Osteocyte (in vitro differentiated cells): ENCODE data around the gene SPI1. TPM values are rescaled to one million over a fixed set of nuclear protein-coding genes. Genes with fewer than 3 reads are reported as not detected.

Experiments
- DNase-seq: peaks from one replicate; pipeline ENCODE4 v3.0.0; 2021; ENCODE audit warnings: mixed read lengths; ENCODE audit not compliant: unreplicated experiment; ENCODE audit errors: extremely low spot score
- H3K27ac Mint-ChIP-seq: one replicate; pipeline ENCODE4 v1.8.0; 2021; ENCODE audit warnings: mild to moderate bottlenecking, mixed read lengths; ENCODE audit not compliant: unreplicated experiment
- H3K27me3 Mint-ChIP-seq: one replicate; pipeline ENCODE4 v1.8.0; 2021; ENCODE audit warnings: mixed read lengths; ENCODE audit not compliant: unreplicated experiment
- H3K36me3 Mint-ChIP-seq: one replicate; pipeline ENCODE4 v1.8.0; 2021; ENCODE audit warnings: mixed read lengths; ENCODE audit not compliant: unreplicated experiment
- H3K4me1 Mint-ChIP-seq: one replicate; pipeline ENCODE4 v1.8.0; 2021; ENCODE audit warnings: mixed read lengths; ENCODE audit not compliant: unreplicated experiment
- H3K4me3 Mint-ChIP-seq: one replicate; pipeline ENCODE4 v1.8.0; 2021; ENCODE audit warnings: mild to moderate bottlenecking, moderate library complexity, mixed read lengths; ENCODE audit not compliant: unreplicated experiment
- H3K9me3 Mint-ChIP-seq: one replicate; pipeline ENCODE4 v1.8.0; 2021; ENCODE audit warnings: mixed read lengths; ENCODE audit not compliant: unreplicated experiment
- CTCF ChIP-seq: fragments of 200-600 bp; sonication (generic); IDR thresholded peaks from 2 replicates; pipeline ENCODE4 v1.5.0; 2021; ENCODE audit warnings: antibody characterized with exemption, mild to moderate bottlenecking, moderate library complexity
- total RNA-seq: library from RNA; stranded (reverse); gene quantifications from 2 replicates; pipeline ENCODE4 v1.2.1, GENCODE V29; 2021

Gene SPI1
- total RNA-seq, 1 donor from 2014 or later, result not detected

- TF ChIP-seq CTCF, result no peak
- H3K27me3 Mint-ChIP-seq, result no peaks in the 10 kb centered on the region
- DNase-seq, result no peak
Measured at GRCh38 chr11:47342854-47343253, 35.5 kb downstream of the SPI1 start.

GRCh38 chr11:47342036-47342803 is 36.1 kb downstream of the SPI1 start:
- no peaks in the 10 kb centered on the region for H3K27me3 Mint-ChIP-seq
- no peaks in the 10 kb centered on the region for H3K36me3 Mint-ChIP-seq
- no peaks in the 10 kb centered on the region for H3K9me3 Mint-ChIP-seq
- H3K4me1 Mint-ChIP-seq, result no peaks in the 10 kb centered on the region
- no peak overlapping the region for H3K4me3 Mint-ChIP-seq
- no peak for DNase-seq
- H3K27ac Mint-ChIP-seq, result no peak overlapping the region
- TF ChIP-seq CTCF, result no peak

More at GRCh38 chr11:47342854-47343253, 35.5 kb downstream of the SPI1 start:
- no peak overlapping the region for H3K27ac Mint-ChIP-seq
- no peaks in the 10 kb centered on the region for H3K36me3 Mint-ChIP-seq
- H3K9me3 Mint-ChIP-seq, result no peaks in the 10 kb centered on the region
- no peak overlapping the region for H3K4me3 Mint-ChIP-seq
- no peaks in the 10 kb centered on the region for H3K4me1 Mint-ChIP-seq

- Mint-ChIP-seq H3K4me1 (no peaks in the 10 kb centered on the region), H3K27ac (no peak overlapping the region), H3K27me3 (no peaks in the 10 kb centered on the region), H3K36me3 (no peaks in the 10 kb centered on the region), H3K4me3 (no peak overlapping the region), H3K9me3 (no peaks in the 10 kb centered on the region)
- DNase-seq, result no peak
- no peak for TF ChIP-seq CTCF
Measured at GRCh38 chr11:47340980-47341775, 37.2 kb downstream of the SPI1 start.

GRCh38 chr11:47340010-47340409 is 38.3 kb downstream of the SPI1 start:
- DNase-seq, result no peak
- Mint-ChIP-seq H3K36me3 (no peaks in the 10 kb centered on the region), H3K27ac (no peak overlapping the region), H3K4me3 (no peak overlapping the region), H3K27me3 (no peaks in the 10 kb centered on the region), H3K4me1 (no peaks in the 10 kb centered on the region), H3K9me3 (no peaks in the 10 kb centered on the region)
- TF ChIP-seq CTCF, result no peak
